ENCODE measurements around the gene TMEM123.

DNA sequence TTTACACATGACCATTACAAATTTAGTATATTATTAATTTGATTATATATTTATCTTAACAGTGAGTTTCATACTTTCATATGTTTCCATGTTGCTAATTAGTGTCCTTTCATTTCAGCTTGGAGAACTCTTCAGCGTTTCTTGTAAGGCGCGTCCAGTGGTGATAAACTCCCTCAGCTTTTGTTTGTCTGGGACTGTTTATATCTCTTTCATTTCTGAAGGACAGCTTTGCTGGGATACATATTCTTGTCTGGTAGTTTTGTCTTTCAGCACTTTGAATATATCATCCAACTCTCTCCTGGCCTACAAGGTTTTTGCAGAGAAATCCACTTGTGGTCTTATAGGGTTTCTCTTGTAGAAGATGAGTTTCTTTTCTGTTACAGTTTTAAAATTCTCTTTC, 93.2 kb downstream of the TMEM123 start:
- TF ChIP-seq POLR2A (IDR thresholded peaks at IDR 0.05) (no peak), EP300 (IDR thresholded peaks at IDR 0.05) (no peak)
- TF ChIP-seq, protein P1, sequence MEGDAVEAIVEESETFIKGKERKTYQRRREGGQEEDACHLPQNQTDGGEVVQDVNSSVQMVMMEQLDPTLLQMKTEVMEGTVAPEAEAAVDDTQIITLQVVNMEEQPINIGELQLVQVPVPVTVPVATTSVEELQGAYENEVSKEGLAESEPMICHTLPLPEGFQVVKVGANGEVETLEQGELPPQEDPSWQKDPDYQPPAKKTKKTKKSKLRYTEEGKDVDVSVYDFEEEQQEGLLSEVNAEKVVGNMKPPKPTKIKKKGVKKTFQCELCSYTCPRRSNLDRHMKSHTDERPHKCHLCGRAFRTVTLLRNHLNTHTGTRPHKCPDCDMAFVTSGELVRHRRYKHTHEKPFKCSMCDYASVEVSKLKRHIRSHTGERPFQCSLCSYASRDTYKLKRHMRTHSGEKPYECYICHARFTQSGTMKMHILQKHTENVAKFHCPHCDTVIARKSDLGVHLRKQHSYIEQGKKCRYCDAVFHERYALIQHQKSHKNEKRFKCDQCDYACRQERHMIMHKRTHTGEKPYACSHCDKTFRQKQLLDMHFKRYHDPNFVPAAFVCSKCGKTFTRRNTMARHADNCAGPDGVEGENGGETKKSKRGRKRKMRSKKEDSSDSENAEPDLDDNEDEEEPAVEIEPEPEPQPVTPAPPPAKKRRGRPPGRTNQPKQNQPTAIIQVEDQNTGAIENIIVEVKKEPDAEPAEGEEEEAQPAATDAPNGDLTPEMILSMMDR (IDR thresholded peaks at IDR 0.05), result no peak

All from sigmoid colon (tissue), 4 donors.